Hematopoietic multipotent progenitor cell treated with erythropoietin and hydrocortisone succinate and interleukin-3 and kit ligand, for 8 days (in vitro differentiated cells): ENCODE measurements around the gene CLOCK.
"Not testable (repeated sequence)": the region's sequence is repeated elsewhere in the genome, so short reads cannot be mapped to it uniquely, and the experiment has no call there.

Experiments used
- DNase-seq: peaks from one replicate; pipeline ENCODE4 v3.0.0-alpha.2; 2015

CLOCK gene, protein sequence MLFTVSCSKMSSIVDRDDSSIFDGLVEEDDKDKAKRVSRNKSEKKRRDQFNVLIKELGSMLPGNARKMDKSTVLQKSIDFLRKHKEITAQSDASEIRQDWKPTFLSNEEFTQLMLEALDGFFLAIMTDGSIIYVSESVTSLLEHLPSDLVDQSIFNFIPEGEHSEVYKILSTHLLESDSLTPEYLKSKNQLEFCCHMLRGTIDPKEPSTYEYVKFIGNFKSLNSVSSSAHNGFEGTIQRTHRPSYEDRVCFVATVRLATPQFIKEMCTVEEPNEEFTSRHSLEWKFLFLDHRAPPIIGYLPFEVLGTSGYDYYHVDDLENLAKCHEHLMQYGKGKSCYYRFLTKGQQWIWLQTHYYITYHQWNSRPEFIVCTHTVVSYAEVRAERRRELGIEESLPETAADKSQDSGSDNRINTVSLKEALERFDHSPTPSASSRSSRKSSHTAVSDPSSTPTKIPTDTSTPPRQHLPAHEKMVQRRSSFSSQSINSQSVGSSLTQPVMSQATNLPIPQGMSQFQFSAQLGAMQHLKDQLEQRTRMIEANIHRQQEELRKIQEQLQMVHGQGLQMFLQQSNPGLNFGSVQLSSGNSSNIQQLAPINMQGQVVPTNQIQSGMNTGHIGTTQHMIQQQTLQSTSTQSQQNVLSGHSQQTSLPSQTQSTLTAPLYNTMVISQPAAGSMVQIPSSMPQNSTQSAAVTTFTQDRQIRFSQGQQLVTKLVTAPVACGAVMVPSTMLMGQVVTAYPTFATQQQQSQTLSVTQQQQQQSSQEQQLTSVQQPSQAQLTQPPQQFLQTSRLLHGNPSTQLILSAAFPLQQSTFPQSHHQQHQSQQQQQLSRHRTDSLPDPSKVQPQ

DNA sequence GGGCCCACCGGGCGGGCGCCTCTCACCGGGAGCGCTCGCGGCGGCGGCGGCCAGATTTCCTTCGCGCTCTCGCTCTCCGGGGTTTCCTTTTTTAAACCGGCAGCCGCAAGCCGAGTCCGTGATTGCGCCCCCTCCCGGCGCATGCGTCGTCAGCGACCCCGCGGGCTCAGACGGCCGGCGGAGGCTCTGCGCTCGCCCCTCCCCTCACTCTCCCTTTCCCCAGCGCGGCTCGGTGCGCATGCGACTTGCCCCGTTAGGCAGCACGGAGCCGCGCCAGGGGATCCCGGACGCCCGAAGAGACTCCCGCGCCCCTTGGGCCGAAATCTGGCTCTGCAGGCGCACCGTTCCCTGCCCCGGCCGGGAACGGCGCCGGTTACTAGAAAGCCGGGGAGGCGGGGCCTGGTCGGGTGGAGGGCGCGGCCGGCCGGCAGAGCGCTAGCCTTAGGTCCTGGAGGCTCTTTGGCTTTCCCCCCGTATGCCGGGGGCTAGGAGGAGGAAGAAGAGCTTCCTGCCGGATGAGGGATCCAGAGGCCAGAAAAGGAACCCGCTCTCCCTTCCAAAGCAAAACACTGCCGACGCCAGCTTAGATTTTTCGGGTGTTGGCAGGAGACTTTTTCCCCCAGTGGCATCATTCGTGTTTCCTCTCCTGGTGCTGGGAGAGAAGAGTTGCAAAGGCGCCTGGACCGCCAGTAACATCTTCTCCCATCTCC lies at the start of gene CLOCK:
TSS of gene CLOCK (minus strand) at position 154 of the 710 bp plus-strand sequence. CDS start 64,124 bp downstream, outside the sequence.
- DNase-seq, result peak; percentile 72

DNA sequence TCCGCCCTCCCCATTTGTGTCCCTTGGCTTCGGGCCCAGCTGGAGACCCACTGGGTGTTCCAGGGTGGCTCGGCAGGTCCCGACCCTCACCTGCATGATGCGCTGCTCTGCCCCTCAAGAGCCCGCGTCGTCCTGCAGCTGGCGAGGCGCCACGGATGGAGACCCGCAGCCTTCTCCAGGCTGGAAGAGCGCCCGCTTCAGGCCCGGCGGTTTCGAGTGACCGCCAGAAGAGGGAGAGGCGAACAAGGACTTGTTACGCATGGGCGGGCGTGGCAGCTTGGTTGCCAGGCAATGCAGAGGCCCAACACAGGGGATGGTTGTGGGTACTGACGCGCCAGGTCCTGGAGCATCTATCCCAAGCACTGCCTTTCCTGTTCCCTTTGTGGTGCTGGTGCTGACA lies 45.3 kb upstream of the CLOCK start, which contains the start of gene PDCL2:
TSS of gene PDCL2 (minus strand) at position 232 of the 400 bp plus-strand sequence. CDS start at position 96, 136 bp downstream.
- DNase-seq, result no peak

DNA sequence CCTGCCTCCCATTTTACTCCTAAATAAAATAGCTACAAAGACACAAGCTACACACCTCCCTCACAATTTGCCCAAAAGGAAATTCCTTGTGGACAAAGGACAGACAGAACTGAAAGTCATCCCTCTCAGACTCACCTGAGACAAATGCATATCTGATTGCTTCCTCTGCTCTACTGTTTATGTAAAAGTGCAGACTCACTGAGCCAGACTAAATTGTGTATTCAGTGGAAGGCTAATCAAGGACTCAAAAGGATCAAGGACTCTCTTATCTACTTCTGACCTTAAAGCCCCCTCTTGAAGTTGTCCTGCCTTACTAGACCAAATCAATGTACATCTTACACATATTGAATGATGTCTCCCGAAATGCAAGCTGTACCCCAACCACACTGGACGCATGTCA lies 41.5 kb upstream of the CLOCK start:
- no peak for DNase-seq

DNA sequence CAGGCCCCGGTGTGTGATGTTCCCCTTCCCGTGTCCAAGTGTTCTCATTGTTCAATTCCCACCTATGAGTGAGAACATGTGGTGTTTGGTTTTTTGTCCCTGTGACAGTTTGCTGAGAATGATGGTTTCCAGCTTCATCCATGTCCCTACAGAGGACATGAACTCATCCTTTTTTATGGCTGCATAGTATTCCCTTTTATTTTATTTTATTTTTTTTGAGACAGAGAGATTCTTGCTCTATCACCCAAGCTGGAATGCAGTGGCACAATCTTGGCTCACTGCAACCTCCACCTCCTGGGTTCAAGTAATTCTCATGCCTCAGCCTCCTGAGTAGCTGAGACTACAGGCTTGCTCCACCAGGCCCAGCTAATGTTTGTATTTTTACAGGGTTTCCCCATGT lies 36.1 kb upstream of the CLOCK start:
- DNase-seq, result not testable (repeated sequence)

DNA sequence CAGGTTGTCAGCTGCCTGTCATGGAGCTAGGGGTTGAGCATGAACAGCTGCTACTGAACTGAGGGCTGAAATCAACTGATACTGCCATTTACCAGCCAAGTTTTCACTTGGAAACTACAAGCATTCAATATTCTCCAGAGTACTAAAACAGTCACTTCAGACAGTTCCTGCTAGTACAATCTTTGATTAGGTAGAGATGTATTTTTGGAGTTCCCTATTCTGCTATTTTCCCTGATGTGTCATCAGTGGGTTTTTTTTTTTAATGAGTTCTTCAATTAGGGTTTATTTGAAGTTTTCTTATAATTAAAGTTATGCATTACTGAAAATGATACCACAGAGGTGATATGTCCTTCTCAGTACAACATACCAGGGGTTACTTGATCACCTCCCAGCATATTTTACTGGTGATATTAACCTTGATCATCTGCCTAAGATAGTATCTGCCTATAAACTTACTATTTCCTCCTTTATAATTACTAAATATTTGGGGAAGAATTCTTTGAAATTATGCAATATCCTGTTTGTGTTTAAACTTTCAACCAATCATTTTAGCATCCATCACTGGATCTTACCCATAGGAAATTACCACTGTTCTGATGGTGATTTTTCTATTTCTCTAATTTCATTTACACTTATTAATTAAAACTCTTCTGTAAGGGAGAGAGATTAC lies 31.8 kb upstream of the CLOCK start:
- DNase-seq, result no peak

DNA sequence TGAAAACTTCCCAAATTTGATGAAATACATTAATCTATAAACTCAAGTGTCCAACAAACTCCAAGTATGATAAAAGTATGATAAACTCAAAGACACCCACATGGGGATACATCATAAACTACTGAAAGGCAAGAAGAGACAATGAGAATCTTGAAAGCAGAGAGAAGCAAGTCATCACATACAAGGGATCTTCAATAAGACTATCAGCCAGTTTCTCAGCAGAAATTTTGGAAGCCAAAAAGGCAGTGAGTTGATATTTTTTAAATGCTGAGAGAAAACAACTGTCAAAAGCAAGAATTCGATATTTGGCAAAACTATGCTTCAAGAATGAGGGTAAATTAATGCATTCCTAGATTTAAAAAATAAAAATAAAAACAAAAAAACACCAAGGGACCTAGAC lies 28.8 kb upstream of the CLOCK start:
- no peak for DNase-seq

DNA sequence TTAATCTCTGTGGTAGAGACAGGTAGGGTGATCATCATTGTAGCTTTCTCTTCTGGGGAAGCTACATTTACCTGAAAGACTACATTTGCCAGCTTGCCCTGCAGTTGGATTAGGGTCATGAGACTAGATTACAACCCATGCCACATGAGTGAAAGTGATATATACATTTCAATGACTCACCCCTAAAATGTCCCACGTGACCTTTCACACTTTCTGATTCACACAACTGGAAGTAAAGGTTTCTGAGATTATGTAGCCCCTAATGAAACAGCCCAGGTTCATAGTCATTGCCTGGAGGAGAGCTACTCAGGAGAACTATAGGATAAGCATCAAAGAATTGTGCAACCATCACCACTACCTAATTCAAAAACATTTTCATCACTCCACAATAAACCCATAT lies 27.5 kb upstream of the CLOCK start:
- DNase-seq, result no peak

DNA sequence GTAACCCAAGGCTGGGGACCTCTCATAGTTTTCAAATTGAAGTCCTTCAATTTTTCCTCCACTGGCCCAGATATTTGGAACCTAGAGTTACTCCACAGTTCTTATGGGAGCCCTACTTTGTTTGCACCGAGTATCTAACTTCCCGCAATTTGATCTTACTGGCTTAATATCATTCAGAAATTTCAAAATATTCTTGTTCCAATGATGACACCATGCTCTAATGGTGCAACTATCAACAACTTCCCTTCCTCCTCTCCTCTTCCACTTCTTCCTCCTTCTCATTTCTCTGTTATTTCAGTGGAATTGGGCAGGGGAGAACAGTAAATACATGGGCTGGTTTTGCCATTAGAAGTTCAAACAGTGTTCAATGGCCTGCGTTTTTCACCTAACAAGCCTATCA lies 25.1 kb upstream of the CLOCK start:
- no peak for DNase-seq

DNA sequence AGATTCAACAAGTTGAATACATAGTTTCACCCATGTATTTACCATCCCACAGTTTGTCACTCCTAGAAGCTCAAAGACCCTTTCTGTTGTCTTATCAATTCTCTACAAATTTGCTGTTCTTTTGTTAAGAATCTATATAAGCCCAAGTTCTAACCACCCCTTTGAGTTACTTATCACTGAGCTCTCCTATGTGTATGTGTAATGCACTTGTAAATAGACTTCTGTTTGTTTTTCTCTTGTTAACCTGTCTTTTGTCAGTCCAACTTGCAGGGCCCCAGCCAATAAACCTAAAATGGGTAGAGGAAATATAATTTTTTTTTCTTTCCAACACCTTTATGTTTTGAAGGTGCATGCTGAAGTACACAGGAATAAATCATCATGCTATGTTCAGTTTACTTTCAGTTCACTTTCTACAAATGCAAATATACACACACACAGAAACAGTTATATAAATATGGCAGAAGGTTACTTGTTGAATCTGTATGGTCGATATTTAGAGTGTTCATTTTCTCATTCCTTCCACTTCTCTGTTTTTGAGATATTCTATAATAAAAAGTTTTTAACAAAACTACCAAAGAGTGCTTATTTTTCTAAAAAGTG lies 22.3 kb upstream of the CLOCK start:
- DNase-seq, result no peak

DNA sequence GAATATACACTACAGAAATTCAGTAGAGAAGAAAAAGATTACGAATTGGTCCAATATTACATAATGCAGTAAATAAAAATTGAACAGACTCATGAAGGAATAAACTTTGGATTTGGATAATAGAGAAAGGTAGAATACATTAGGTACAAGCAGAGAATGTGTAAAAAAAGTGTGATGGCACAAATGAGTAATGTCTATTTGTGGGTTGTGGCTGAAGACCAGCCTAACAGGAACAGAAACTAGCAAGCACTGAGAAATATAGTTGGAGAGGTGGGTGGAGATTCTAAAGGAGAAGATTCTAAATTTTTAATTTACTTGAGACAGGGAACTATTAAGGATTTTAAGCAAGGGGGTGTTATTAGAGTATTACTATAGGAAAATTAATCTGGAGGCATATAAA lies 15.2 kb upstream of the CLOCK start:
- no peak for DNase-seq

DNA sequence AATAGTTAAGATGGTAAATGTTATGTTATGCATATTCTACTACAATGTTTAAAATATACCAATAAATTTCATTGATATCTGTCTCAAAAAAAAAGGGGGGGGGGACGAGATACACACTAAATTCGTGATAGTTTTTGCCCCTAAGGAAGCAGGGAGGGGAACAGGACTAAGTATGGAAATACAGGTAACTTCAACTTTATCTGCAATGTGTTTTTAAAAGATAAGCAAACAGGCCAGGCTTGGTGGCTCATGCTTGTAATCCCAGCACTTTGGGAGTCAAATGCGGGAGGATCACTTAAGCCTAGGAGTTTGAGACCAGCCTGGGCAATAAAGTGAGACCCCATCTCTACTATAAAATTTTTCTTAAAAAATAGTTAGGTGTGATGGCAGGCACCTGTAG lies 13.4 kb upstream of the CLOCK start:
- no peak for DNase-seq

DNA sequence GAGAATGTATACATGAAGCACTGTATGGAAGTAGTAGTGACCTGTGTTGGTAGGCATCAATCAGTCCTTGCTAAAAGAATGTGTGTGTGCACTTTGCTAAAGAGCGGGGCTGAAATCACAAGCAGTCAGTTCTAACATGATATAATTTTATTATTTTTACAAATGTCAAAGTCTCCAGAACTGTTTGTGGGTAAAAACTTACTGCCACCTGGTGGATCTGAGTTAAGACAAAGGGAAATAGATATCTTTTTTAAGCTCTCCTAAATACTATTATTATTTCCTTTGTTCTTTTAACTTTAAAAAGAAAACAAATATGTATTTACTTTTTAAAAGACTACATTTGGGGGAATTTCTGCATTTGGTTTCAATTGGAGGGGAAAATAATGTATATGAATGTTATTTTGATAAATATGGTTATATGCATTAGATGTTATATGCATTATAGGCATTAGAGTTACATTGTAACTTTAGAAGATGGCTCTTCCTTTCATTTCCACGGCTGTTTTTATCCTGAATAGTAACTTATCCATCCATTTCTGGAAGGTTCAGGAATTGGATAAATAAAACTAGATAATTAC lies 7.8 kb upstream of the CLOCK start:
- DNase-seq, result peak; percentile 58

DNA sequence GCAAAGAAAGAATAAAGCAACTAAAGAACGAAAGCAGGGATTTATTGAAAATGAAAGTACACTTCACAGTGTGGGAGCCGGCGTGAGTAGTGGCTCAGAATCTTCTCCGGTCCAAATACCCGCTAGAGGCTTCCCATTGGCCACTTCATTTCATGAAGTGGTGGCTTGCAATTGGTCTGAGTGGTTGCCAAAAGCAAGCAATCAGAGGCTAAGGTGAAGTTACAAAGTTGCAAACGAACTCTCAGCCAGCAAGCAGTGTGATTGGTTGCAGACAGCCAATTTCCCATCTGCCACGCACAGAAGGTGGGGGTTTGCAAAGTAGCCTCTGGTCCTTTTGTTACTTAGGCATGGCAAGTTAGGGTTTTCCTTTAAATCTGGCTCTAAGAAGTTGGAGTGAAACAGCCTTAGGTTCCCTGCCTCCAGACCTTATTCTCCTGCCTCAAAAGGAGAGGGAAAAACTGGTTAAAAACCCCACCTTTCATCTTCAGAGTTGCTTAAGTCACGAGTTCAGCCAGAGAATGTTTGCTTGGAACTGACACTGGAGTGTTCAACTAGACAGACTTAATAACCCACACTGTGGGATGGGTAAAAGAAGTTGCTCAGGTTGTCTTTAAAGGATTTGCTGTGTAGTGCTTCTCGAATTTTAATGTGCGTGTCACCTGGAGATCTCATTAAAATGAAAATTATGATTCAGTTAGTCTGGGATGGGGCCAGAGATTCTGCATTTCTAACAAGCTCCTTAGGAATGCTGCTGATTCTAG lies 6.9 kb upstream of the CLOCK start:
- no peak for DNase-seq

DNA sequence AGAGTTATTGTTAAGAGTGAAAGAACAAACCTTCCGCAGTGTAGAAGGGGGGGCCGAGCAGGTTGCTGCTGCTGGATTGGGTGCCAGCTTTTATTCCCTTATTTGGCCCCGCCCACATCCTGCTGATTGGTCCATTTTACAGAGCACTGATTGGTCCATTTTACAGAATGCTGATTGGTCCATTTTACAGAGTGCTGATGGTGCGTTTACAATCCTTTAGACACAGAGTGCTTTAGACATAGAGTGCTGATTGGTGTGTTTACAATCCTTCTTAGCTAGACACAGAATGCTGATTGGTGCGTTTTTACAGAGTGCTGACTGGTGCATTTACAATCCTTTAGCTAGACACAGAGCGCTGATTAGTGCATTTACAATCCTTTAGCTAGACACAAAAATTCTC lies 5.3 kb upstream of the CLOCK start:
- DNase-seq, result not testable (repeated sequence)

DNA sequence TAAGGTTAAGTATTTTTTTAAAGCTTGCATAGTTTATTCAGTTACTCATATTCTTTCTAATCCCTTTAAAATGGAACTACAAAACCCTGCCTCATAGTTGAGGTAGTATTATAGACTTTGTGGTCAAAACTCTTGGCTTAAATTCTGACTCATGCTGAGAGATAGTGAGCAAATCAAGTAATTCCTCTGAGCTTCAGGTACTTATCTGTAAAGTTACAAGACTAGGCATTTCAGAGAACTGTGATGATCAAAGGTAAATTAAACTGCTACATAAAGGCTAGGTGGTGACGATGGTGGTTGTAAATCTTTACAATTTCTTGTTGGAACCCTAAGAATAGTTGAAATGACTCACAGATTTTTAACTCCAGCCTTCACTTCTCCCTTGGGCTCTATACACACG lies 3.2 kb upstream of the CLOCK start:
- DNase-seq, result no peak

DNA sequence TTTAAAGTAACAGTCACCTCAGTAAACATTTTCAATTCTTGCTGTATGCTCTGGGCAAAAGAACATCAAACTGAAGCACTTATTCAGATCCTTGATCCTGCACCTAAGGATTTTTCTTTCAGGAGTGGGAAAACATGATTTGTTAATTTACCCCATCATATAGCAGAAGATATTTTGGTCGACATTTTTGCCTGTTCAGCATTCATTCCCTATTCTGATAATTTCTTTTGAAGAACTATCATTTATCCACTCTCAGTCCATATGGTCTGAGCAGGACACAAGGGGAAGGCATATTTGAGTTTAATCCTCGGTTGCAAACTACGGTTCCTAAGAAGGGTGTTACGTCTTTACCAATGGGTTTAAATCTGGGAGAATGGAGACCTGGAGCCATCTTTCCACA lies 1.2 kb upstream of the CLOCK start:
- no peak for DNase-seq

DNA sequence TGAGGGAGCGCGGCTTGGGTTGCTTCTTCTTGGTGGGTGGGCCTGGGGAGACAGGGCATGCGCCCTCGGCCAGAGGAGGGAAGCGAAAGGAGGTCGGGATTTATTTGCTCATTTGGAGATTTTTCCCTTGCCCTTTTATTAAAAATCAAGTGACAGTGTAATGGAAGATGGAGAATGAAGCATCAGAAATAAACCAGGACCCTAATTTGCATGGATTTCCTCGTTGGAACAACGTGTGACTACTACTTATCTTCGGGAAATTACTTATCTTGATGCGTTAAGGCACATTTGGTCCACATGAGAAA lies 709 bp upstream of the CLOCK start:
- DNase-seq, result no peak

DNA sequence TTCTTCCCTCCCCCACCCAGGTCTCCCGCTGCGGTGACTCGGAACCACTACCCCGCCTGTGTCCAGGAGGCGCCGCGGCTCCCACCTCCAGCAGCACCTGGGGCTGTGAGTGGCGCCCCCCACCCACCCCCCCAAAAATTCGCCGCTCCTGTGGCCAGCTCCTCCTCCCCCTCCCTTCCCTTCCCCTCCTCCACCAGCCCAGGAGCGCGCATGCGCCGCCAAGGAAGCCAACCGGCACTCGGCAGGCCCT lies 278 bp downstream of the CLOCK start:
- no peak for DNase-seq

DNA sequence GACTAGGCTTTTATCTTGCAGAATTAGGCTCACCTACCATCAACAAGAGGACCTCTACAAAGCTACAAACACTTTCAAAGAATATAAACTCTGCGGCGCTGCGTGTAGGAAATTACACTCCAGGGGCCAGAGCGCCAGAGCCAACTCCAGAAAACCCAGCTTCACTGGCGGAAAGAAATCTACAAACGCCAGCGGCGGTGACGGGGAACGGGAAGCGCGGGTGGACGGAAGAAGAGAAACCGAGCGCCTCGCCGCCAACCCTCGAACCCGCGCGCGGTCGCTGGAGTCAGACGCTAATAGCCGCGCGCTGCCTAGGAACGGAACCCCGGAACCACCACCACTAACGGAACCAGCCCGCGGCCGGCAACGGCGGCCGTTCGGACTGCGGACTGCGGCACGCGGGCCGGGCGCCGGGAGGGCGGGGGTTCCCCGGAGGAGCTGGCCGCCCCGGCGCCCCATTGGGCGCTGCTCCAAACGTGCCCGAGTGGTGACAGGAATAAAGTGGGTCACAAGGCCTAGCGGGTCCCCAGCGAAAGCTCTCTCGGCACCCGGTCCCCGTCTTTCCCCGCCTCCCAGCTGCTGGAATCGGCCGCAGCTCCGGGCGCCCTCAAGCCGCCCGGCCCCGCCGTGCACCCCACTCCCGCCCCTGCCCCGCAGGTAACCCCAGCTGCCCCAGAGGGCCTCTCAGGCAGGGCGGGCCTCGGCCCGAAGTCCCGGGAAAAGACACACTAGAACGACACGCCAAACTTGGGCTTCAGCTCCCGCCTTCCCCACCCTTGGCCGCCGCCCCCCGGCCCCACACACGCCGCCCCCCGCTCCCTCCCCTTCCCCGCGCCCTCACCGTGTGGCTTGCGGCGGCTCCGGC lies 836 bp downstream of the CLOCK start:
- DNase-seq, result peak; percentile 73

DNA sequence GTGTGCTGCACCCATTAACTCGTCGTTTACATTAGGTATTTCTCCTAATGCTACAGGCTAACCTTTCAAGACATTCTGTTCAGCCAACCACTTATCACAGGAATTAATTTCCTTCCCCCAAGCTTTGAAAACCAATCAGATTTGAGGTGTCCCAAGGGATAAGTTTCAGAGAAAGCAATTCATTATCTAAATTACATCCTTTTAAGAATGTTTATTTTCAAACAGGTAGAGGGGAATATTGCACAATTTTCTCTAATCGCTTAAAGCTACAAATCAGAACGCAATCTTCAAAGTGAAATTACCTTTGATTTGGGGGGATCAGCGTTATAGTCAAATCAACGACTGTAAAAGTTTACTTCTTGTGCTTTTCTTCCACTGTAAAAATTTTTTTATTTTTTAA lies 1.6 kb downstream of the CLOCK start:
- peak; percentile 41 for DNase-seq

DNA sequence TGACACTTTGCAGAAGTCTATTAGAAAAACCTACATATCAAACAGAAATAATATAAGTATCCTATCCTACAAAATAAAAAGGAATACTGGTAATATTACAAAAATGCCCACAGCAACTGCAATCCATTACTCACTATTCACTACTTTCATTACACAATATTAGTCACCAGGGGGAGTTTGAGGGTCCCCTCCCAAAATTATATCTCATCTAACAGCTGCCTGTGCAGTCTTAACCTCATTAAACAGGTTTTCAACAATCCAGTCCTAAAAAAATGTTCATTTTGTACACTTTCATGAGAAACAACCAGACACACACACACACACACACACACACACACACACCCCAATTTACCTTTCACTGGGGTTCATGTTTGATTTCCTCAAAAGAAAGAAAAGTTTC lies 2.9 kb downstream of the CLOCK start:
- DNase-seq, result peak; percentile 67
